Adrenal gland (tissue), 5 donors: ENCODE measurements around the gene ATOX1.

Experiments used
- POLR2A ChIP-seq, 2 donors: fragments of 450-650 bp; IDR thresholded peaks; one replicate each; pipeline ENCODE4 v1.6.1; 2017; ENCODE audit warnings: antibody characterized with exemption in 2 of 2, mild to moderate bottlenecking in 2 of 2, moderate library complexity in 1 of 2
- TF ChIP-seq, protein P1 (sequence below), 6 experiments: fragments of 450-650 bp in 4 of 6; fragments of 200-600 bp in 2 of 6; sonication (generic) in 1 of 6; IDR thresholded peaks; 1 replicate in 5 of 6; 2 replicates in 1 of 6; pipeline versions ENCODE4 v1.5.1 to v1.8.0; 2016 to 2021; ENCODE audit warnings: antibody characterized with exemption in 6 of 6, mild to moderate bottlenecking in 2 of 6, moderate library complexity in 1 of 6
- donor health status: DM: no; HTN: no; CAD: no.

DNA sequence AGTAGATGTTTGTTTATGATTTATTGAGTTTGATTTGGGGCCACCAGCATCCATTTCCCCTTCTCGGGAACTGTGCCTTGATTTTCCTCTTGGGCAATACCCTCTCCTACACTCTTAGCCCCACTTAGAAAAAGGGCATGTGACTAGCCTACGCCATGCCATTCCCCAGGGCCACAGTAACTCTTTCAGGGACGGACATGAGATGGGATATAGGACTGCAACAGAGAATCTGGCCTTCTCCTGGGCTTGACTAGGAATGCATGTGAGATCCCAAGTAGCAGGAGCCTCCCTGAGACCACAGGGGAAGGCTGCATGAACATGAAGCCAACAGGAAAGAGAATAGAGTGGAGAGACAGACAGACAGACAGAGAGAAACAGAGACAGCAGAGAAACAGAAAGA lies 41.0 kb downstream of the ATOX1 start:
- TF ChIP-seq, protein P1, sequence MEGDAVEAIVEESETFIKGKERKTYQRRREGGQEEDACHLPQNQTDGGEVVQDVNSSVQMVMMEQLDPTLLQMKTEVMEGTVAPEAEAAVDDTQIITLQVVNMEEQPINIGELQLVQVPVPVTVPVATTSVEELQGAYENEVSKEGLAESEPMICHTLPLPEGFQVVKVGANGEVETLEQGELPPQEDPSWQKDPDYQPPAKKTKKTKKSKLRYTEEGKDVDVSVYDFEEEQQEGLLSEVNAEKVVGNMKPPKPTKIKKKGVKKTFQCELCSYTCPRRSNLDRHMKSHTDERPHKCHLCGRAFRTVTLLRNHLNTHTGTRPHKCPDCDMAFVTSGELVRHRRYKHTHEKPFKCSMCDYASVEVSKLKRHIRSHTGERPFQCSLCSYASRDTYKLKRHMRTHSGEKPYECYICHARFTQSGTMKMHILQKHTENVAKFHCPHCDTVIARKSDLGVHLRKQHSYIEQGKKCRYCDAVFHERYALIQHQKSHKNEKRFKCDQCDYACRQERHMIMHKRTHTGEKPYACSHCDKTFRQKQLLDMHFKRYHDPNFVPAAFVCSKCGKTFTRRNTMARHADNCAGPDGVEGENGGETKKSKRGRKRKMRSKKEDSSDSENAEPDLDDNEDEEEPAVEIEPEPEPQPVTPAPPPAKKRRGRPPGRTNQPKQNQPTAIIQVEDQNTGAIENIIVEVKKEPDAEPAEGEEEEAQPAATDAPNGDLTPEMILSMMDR (IDR thresholded peaks at IDR 0.05): no peak
- no peak for TF ChIP-seq POLR2A (IDR thresholded peaks at IDR 0.05)
